ENCODE results near the gene ABCC12. TPM values are rescaled to one million over a fixed set of nuclear protein-coding genes. Genes with fewer than 3 reads are reported as not detected.

Gene ABCC12
- total and polyA plus RNA-seq, 7 donors = not detected

- Histone ChIP-seq H3K36me3 (no peaks in the 10 kb centered on the region), H3K27me3 (no peaks in the 10 kb centered on the region), H3K4me1 (no peaks in the 10 kb centered on the region), H3K4me3 (no peak overlapping the region), H3K27ac (no peak overlapping the region), H3K9me3 (no peaks in the 10 kb centered on the region)
- TF ChIP-seq CTCF (IDR thresholded peaks at IDR 0.05) (no peak), POLR2A (IDR thresholded peaks at IDR 0.05) (no peak), EP300 (IDR thresholded peaks at IDR 0.05) (no peak), POLR2AphosphoS5 (IDR thresholded peaks at IDR 0.05) (no peak)
- 63 to 65% methylated on average over 5 of the region's 5 CpGs for WGBS, 2 donors
- DNase-seq = no peak
- intact Hi-C loops (cut with DNase I) = no loop called here
These were observed 32.5 kb downstream of the ABCC12 start for GRCh38 chr16:48123104-48123788.

GRCh38 chr16:48121276-48121675, 34.5 kb downstream of the ABCC12 start:
- TF ChIP-seq CTCF (IDR thresholded peaks at IDR 0.05) (no peak), EP300 (IDR thresholded peaks at IDR 0.05) (no peak), POLR2A (IDR thresholded peaks at IDR 0.05) (no peak), POLR2AphosphoS5 (IDR thresholded peaks at IDR 0.05) (no peak)
- intact Hi-C loops (cut with DNase I) = no loop called here
- WGBS, 2 donors = 89 to 91% methylated on average over 5 of the region's 5 CpGs
- H3K4me1 ChIP-seq = no peaks in the 10 kb centered on the region
- no peaks in the 10 kb centered on the region for H3K27me3 ChIP-seq
- H3K9me3 ChIP-seq = no peaks in the 10 kb centered on the region
- no peak overlapping the region for H3K4me3 ChIP-seq
- no peak overlapping the region for H3K27ac ChIP-seq
- no peak for DNase-seq
- no peaks in the 10 kb centered on the region for H3K36me3 ChIP-seq

GRCh38 chr16:48118841-48119240, 37.0 kb downstream of the ABCC12 start:
- H3K36me3 ChIP-seq = no peaks in the 10 kb centered on the region
- no peaks in the 10 kb centered on the region for H3K9me3 ChIP-seq
- WGBS, 2 donors = 71 to 86% methylated on average over 2 of the region's 2 CpGs
- TF ChIP-seq CTCF (IDR thresholded peaks at IDR 0.05) = no peak
- DNase-seq = no peak
- H3K4me3 ChIP-seq = no peak overlapping the region
- H3K4me1 ChIP-seq = no peaks in the 10 kb centered on the region
- intact Hi-C loops (cut with DNase I) = no loop called here
- H3K27ac ChIP-seq = no peak overlapping the region
- H3K27me3 ChIP-seq = no peaks in the 10 kb centered on the region

GRCh38 chr16:48117217-48118105, 38.3 kb downstream of the ABCC12 start:
- Histone ChIP-seq H3K9me3 (no peaks in the 10 kb centered on the region), H3K27me3 (no peaks in the 10 kb centered on the region), H3K27ac (no peak overlapping the region), H3K4me1 (no peaks in the 10 kb centered on the region), H3K4me3 (no peak overlapping the region), H3K36me3 (no peaks in the 10 kb centered on the region)
- TF ChIP-seq POLR2AphosphoS5 (IDR thresholded peaks at IDR 0.05) (no peak), CTCF (IDR thresholded peaks at IDR 0.05) (peak in 1 of 4 experiments; percentile 21)
- intact Hi-C loops (cut with DNase I) = no loop called here
- DNase-seq = no peak
- 61 to 63% methylated on average over 22 of the region's 22 CpGs for WGBS, 2 donors
